GM23248 (cell line): ENCODE measurements around the gene SPEM2.

ENCODE experiments used
- EZH2 ChIP-seq: fragments of 200-600 bp; sonication (generic); IDR thresholded peaks from 2 replicates; pipeline ENCODE4 v1.6.1; 2018; ENCODE audit warnings: antibody characterized with exemption, mild to moderate bottlenecking; ENCODE audit not compliant: insufficient read depth, poor library complexity, severe bottlenecking
- EZH2phosphoT487 ChIP-seq: fragments of 200-600 bp; sonication (generic); IDR thresholded peaks from 2 replicates; pipeline ENCODE4 v1.6.1; 2018; ENCODE audit warnings: antibody characterized with exemption, moderate library complexity, mild to moderate bottlenecking, low read depth; ENCODE audit not compliant: insufficient read depth

GRCh38 chr17:7445619-7445968 lies 20.2 kb downstream of the SPEM2 start:
- TF ChIP-seq EZH2phosphoT487 (no peak), EZH2 (no peak)
